Measurements from ENCODE around the gene FXYD4. TPM values are rescaled to one million over a fixed set of nuclear protein-coding genes. Genes with fewer than 3 reads are reported as not detected.

FXYD4 gene
- total RNA-seq, 1 donor from 2014 or later, result not detected

Other genes with a start within 250 kb of the FXYD4 start
- 8.1 and 10.4 TPM in 2 replicates for gene CSGALNACT2, start 233.2 kb upstream of the FXYD4 start, total RNA-seq
- gene RASGEF1A, start 104.6 kb upstream of the FXYD4 start, total RNA-seq, result 1.6 and 2.0 TPM in 2 replicates
- gene HNRNPF, start 37.5 kb downstream of the FXYD4 start, total RNA-seq, result 207 and 359 TPM in 2 replicates
- gene ZNF487, start 65.5 kb downstream of the FXYD4 start, total RNA-seq, result 0.81 and 2.2 TPM in 2 replicates
- gene ZNF239, start 203.0 kb downstream of the FXYD4 start, total RNA-seq, result 4.4 and 8.5 TPM in 2 replicates
- 4.2 and 5.0 TPM in 2 replicates for gene ZNF485, start 234.8 kb downstream of the FXYD4 start, total RNA-seq

Measured in epithelial cell of proximal tubule (primary cell).